Activated naive CD4-positive, alpha-beta T cell treated with Interleukin-2 at 50 U/mL for 16 hours (primary cell): ENCODE measurements around the gene PTPRN2.
"Not testable (repeated sequence)": the region's sequence is repeated elsewhere in the genome, so short reads cannot be mapped to it uniquely, and the experiment has no call there.

Experiments
- DNase-seq: peaks from one replicate; pipeline ENCODE4 v3.0.0-alpha.2; 2020

The PTPRN2 gene

DNA sequence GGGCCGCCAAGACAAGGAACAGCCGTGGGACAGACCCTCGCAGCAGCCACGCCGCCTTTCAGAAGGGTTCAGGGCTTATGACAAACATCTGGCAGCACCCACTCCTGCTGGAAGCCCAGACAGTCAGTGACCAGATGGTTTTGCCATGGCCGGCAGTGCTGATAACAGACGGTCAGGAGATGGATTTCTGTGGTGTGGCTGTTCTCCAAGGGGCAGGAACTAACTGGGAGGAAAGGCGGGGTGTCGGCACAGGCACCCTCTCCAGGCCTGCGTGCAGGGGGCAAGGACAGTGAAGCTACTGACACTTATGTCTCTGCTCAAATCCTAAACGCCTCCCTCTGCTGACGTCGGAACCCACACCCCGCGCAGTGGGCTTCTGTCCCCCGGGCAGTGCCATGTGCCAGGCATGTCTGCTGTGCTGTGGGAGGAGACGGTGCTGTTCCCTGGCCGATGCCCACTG, 834.8 kb downstream of the PTPRN2 start:
- DNase-seq, result no peak

DNA sequence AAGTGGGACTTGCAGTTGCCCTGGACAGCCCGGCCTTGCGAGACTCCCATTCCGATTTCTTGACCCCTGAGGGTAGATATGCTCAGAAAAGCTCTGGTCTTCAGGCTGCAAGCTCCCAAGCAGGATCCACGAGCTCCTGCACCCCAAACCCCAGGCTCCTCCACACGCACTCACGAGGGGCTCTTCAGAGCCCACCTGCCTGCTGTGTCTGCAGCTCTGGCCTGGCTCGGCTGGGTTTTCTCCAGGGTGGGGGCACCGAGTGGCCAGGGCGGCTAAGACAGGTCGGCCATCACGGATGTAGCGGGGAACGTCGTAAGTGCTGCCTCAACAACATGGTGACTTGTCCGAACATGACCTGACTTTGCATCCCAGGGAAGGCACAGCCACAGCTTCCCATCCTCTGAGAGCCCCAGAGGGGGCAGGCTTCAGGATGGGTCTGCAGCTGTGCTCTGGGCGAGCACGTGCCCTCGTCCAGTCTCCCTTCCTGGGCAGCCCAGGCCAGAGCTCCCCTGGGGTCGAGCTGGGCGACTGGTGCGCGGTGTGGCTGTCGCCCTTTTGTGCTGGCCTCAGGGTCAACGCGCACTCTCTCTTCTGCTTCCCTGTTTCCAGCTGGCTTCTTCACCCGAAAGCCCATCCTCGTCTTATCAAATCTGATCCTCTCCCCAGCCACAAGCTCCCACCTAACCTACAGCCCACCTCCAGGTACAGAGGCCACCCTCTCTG, 835.5 kb downstream of the PTPRN2 start:
- no peak for DNase-seq

DNA sequence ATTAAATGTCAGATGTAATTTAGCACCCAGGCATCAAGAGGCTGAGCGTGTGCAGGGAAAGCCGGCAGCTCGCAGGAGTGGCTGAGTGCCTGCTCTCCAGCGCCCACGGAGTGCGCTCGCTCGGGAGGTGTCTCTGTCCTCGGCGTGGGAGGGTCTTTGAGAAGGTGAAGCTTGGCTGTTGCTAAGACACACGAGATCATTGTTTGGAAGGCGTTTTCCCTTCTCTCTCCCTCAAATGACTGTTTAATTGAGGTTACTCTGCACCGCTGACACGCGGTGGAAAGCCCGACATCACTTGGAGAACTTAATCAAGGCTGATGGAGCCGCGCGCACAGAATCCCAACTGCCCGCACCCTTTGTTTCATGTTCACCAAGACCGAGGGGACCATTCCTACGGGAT, 836.2 kb downstream of the PTPRN2 start:
- DNase-seq, result no peak

DNA sequence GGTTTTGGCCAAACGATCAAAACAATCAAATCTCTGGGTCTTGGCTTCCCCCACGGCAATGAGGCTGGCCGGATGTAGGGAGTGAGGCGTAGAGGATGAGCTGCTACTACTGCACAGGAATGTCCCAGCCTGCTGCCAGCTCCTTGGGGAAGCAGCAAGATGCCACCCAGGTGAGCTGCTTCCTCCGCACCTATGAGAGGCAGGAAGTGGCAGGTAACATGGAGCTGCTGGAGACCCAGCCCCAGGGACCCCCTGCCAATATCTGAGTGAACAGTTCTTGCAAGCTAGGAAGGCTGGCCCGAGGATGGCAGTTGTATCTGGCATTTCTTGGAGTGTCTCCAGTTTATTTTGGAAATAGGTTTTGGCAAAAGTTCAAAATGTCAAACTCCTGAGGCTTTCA, 837.3 kb downstream of the PTPRN2 start:
- DNase-seq, result no peak

DNA sequence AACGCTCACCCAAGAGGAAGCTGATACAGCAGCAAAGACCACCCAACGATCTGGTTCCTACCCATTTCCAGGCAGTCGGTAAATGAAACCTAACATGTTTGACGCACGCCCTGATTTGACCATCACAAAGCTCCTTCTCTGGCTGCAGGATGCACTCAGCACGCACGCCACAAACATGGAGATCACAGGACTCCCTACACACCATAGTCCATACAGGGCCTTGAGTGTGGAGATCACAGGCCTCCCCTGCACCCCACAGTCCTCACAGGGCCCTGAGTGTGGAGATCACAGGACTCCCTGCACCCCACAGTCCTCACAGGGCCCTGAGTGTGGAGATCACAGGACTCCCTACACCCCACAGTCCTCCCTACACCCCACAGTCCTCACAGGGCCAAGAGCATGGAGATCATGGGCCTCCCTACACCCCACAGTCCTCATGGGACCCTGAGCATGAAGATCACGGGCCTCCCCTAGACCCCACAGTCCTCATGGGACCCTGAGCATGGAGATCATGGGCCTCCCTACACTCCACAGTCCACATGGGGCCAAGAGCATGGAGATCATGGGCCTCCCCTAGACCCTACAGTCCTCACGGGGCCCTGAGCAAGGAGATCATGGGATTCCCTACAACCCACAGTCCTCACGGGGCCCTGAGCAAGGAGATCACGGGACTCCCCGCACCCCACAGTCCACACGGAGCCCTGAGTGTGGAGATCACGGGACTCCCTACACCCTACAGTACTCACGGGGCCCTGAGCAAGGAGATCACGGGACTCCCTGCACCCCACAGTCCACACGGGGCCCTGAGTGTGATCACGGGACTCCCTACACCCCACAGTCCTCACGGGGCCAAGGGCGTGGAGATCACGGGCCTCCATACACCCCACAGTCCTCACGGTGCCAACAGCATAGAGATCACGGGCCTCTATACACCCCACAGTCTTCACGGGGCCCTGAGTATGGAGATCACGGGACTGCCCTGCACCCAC, 841.6 kb downstream of the PTPRN2 start:
- no peak for DNase-seq

DNA sequence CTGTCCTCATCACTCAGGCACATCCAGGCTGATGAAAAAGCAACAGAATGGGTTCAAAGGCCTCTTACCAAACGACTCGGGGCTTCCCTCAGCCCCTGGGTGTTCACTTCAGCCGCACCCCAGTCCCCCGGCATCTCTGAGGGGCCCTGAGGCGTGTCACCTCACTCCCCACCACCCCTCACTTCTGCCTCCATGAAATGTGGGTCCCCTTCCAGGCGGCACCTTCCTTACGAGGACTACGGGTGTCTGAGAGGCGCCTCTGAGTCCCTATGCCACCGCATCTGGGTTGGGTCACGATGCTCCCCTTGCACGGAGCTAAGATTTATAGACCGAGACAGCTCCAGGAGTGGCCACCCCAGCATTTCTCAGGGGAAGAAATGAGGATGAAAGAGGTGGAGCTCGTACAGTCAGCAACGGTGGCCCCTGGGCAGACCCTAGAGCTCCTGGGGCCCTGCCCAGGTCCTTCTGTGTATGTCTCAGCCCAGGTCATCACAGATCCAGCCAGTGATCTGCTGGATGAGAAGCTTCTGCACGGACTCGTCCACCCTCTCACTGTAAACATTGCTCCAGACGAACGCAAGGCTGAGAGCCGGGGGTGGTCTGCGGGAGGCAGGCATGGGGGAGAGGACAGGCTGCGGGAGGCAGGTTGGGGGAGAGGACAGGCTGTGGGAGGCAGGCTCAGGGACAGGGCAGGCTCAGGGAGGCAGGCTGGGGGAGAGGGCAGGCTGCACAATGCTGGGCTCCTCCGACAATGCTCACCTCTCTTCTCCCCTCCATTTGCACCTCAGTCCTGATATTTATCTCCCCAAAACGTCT, 842.6 kb downstream of the PTPRN2 start:
- no peak for DNase-seq

DNA sequence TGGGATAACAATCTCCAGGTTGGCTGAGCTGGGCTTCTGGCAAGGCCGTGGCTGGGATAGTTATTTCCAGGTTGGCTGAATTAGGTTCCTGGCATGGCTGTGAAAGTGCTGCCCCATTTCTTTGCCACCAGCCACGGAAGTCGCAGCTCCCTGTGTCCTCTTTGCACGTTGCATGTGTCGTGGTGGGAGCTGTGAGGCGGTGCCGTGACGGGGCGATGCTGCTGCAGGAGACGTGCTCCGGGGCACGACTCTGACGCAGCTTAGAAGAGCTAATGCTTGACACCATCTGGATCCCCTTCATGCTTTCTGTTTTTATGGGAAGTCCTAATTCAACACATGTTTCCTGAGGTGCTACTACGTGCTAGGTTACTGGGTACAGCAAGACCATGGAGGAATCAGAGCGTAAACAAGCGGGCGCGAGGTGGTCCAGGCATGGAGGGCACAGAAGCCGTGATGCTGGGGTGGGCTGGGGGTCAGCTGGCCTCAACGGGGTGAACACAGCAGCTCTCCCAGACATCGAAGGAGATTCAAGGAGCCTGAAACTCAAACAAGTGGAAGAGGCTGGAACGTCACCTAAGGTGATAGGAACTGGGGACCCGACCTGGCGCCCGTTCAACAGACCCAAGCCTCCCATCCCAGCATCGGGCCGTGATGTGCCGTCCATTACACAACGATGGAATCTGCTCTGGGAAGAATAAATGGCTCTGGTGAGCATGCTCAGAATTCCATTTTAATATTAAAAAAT, 843.7 kb downstream of the PTPRN2 start:
- no peak for DNase-seq

DNA sequence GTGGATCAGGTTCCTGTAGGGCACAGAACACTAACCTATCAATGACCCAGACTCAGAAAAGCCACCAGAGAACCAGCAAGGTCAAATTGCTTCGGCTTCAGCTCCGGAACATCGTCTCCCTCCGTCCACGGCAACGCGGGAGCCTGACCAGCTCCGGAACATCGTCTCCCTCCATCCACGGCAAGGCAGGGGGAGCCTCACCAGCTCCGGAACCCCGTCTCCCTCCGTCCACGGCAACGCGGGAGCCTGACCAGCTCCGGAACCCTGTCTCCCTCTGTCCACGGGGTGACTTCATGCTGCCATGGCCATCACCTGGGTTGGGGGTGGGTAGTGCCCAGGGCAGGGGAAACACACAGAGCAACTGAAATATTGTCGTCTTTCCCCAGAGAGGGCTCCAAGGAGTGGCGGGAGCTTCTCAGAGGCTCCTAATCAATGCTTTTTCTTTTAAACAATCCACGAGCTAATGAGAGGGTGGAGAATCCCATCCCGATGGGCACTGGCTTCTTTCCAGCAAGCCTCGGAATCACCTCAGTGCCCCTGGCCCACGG, 847.3 kb downstream of the PTPRN2 start:
- no peak for DNase-seq

DNA sequence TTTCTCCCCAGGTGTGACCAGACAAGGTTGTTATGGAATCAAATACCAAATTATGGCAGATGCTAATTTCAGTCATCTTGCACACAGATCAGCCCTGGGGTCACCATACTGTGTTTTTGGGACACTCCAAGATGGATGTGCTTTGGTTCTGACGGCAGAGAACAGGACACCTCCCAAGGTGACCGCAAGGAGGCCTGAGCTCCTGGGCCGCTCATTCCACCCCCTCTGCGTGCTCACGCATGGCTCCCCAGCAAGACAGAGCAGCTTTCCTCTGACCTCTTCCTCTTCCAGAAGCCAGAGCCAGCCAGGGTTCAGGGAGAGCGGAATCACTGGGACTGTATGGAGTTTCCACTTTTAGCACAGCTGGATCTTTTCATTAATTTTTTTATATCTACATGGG, 848.0 kb downstream of the PTPRN2 start:
- no peak for DNase-seq

DNA sequence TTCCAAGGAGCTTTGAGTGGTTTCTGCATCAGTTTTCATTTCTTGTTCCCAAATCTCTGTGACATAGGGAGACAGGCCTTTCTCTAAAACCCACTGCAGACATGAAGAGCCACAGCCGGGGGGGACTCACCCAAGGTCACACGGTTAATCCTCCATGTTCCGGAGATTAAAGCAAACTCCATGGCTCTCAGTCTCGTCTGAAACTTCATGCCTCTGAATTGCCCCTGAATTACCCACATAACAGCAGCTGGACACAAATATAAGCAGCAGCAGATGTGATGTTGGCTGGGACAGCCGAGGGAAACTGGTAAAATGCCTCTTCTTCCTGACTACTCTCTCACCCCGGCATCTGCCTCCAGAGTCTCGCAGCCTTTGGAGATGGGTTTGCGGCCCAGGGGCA, 848.6 kb downstream of the PTPRN2 start:
- DNase-seq, result no peak

DNA sequence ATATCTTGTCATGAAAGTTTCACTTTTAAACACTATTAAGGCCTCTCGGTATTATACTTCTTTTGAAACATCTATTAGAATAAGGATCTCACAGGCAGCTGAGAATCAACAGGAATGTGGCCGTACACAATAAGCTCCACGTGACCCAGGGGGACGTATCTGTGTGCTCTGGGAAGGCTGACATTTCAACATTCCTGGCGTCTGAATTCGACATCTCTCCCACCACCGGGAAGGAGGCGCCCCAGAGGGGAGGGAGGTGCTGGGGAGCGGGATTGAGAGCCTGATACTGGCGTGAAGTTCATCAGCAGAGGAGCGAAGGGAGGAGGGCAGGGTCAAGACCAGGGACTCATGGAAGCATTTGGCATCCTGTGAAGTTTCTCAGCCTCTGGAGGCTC, 849.6 kb downstream of the PTPRN2 start:
- DNase-seq, result no peak

DNA sequence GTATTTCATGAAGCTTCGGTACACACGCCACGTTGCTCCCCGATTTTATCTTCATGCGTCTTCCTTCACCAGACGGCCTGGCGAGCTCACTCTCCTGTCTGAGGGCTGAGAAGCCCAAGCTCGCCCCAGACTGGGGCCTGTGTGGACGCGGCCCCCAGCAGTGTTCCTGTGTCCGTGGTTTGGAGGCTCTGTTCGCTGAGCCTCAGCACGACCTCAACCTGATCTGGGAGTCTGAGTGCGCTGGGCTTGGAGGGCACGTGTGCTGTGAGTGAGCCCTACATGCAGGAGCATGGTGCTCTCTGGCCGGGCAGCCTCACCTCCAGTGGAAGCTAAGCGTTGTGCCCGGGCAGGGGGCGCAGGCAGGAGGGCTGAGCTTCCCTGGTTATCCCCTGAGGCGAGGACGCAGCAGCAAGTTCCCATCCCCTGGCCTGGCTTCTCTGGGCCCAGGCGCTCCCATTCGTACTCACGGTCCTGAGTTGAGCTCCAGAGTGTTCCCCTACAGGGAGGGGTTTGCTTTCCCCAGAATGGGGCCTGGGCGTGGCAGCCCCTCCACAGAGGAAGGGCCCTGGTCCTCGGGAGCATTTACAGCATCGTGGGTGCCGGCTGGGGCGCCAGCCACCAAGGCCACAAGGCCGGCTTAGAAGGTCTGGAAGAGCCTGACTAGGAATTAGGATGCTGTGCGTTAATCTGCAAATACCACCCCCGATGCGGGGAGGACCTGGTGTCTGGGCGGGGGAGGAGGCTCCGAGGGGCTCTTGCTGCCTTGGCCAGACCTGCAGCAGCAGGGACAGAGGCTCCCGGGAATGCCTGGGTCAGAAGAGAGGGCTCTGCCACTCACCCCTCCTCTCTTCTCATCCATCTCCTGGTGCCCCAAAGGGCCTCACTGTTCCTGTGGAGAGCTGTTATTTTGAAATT, 850.2 kb downstream of the PTPRN2 start:
- DNase-seq, result no peak

DNA sequence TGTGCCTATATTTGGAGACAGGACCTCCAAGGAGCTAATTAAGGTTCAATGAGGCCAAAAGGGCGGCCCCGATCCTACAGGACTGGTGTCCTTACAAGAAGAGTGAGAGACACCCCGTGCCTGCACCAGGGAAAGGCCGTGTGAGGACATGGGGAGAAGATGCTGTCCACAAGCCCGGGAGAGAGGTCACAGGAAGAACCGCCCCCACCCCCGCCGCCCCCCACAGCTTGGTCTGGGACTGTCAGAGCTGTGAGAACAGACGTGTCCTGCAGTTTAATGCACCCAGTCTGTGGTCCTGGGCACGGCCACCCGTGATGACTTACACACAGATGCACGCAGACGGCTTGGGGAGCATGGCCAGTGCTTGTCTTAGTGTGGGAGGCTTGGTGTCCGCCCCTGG, 851.3 kb downstream of the PTPRN2 start:
- DNase-seq, result no peak

DNA sequence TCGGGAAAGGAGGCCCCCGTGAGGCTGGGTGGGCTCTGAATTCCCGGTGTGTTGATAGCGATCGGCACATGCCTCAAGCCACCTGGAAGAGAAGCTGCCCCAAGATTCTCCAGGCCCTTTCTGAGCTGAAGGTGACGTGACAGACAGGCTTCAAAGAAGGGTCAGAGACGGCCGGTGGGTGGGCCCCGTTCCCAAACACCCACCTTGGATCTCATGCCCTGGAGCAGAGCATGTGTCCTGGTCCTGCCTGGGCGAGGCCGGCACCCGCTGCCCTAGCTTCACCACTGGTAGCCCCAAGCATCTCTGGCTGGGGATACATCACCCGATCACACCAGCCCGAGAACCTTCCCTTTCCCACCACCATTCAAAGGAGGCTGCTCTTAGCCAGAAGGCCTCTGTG, 851.8 kb downstream of the PTPRN2 start:
- no peak for DNase-seq

DNA sequence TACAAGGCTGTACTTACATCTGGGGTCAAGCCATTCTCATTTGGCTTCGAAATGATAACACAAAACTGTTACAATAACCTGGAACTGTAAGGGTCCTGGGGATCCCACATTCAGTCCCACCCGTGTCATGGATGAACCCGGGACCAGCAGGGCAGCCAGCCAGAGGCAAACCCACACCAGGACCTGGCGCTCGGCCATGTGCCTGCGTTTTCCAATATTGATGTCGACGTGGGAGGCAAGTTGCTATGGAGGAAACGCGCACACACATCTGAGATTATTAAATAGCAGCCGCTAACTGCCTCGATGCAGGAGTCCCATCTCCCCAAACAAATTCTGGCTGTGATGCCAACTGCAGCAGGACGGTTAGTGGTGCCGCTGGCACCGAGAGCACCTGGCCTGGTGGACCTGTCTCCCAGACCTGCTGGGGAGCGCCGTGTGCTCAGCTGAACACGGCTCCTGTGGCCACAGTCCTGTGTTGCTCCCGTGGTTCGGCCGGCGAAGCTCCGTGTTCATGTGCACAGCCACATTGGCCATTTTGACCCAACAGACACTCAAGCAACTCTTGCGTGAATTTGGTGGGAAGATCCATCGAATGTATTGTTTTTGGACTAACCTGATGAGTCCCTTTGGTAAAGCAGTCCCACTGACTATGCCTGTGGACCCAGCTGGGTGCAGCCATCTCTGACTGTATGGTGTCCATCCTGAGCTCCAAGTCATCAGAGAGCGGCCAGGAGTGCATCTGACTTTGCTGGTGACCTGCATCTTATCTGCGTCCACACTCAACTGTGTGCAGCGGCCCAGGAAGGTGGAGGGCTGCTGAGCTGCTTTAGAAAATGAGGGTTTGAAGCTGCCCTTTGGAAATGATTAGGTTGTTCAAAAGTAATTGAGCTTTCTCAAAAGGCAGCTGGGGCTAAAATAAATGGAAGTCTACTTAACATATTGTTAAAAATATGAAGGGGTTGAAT, 852.7 kb downstream of the PTPRN2 start:
- no peak for DNase-seq

DNA sequence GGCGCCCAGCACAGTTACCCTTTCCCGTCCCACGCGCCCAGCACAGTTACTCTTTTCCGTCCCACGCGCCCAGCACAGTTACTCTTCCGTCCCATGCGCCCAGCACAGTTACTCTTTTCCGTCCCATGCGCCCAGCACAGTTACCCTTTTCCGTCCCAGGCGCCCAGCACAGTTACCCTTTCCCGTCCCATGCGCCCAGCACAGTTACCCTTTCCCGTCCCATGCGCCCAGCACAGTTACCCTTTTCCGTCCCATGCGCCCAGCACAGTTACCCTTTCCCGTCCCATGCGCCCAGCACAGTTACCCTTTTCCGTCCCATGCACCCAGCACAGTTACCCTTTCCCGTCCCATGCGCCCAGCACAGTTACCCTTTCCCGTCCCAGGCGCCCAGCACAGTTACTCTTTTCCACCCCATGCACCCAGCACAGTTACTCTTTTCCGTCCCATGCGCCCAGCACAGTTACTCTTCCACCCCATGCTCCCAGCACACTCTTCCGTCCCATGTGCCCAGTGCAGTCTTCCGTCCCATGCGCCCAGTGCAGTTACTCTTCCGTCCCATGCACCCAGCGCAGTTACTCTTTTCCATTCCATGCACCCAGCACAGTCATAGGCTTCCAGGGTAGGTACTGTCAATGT, 853.7 kb downstream of the PTPRN2 start:
- DNase-seq, result not testable (repeated sequence)

DNA sequence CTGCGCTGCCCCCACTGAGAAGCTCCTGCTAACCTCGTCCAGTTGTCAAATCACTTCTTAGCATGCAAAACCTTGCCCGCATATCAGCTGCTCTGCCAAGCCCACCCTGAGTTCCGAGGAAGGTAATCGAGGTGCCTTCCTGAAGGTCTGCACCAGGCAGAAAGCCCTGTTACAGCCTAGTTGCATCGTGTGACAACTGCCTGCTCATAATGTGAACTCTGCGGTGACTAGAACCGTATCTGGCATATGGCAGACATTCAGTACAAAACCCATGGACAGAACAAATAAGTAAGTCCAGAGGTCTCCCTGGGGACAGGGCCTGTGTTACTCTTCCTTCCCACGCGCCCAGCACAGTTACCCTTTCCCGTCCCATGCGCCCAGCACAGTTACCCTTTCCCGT, 856.5 kb downstream of the PTPRN2 start:
- no peak for DNase-seq

DNA sequence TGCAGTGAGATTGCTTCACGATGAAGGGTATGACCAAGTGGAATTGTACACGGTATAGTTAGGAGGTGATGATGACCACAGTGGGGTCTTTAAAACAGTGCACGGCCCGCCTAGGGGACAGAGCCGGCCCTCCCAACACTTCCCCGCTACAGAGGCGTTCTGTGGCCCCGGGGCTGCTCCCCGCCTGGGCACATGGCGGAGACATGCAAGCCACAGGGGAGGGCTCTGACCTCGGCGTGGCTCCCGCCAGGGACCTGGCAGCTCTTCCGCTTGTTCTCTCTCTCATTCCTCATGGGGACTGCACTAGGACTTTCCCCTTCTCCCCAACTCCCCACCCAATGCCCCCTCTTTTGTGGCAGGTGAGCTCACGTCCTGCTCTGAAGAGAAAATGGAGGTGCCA, 857.0 kb downstream of the PTPRN2 start:
- DNase-seq, result no peak

DNA sequence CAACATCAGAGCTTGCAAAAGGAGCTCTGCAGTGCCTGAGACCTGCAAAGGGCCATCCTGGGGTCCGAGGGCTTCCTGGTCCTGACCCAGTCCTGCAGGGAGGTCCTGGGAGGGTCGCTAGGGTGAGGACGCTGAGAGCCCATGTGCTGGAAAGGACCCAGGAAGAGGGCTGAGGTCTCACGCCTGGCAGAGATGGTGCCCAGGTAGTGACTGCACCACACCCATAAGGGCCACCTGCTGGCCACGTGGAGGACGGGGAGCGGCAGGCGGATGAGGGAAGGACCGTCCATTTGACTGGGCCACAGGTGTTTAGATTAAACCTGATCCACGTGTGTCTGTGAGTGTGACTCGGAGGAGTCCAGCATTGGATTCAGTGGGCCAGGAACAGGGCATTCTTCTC, 858.1 kb downstream of the PTPRN2 start:
- no peak for DNase-seq
